Spleen (tissue), 11 donors: ENCODE data around the gene MAP1LC3A. TPM values are rescaled to one million over a fixed set of nuclear protein-coding genes. Genes with fewer than 3 reads are reported as not detected.

Experiments used
- DNase-seq: peaks from one replicate; pipeline ENCODE4 v3.0.0-alpha.2; 2020
- H3K27ac ChIP-seq, 8 donors: fragments of 200-600 bp; sonication (generic) in 7 of 8; 1 replicate in 4 of 8; 2 replicates in 4 of 8; pipeline versions ENCODE4 v1.5.0 to v1.8.0; 2016 to 2021; ENCODE audit warnings: inconsistent platforms in 4 of 8, mild to moderate bottlenecking in 4 of 8, moderate library complexity in 1 of 8
- H3K27me3 ChIP-seq, 7 donors: fragments of 200-600 bp; sonication (generic) in 6 of 7; replicated peaks in 1 of 7; 1 replicate in 4 of 7; 2 replicates in 3 of 7; pipeline versions ENCODE4 v1.5.0 to v1.8.0; 2016 to 2021; ENCODE audit warnings: inconsistent platforms in 3 of 7, mild to moderate bottlenecking in 1 of 7
- H3K36me3 ChIP-seq, 6 donors: fragments of 200-600 bp; sonication (generic) in 5 of 6; 1 replicate in 4 of 6; 2 replicates in 2 of 6; pipeline versions ENCODE4 v1.5.0 to v1.8.0; 2016 to 2021; ENCODE audit warnings: inconsistent platforms in 2 of 6
- H3K4me1 ChIP-seq, 6 donors: fragments of 200-600 bp; sonication (generic) in 5 of 6; 1 replicate in 3 of 6; 2 replicates in 3 of 6; pipeline versions ENCODE4 v1.5.0 to v1.8.0; 2016 to 2021; ENCODE audit warnings: inconsistent platforms in 3 of 6
- H3K4me3 ChIP-seq, 8 donors: fragments of 200-600 bp; sonication (generic) in 7 of 8; 1 replicate in 4 of 8; 2 replicates in 4 of 8; pipeline versions ENCODE4 v1.5.0 to v1.8.0; 2016 to 2021; ENCODE audit warnings: inconsistent platforms in 4 of 8, mild to moderate bottlenecking in 4 of 8, moderate library complexity in 2 of 8
- H3K9me3 ChIP-seq, 8 donors: fragments of 200-600 bp; sonication (generic) in 7 of 8; 1 replicate in 4 of 8; 2 replicates in 4 of 8; pipeline versions ENCODE4 v1.5.0 to v1.8.0; 2016 to 2021; ENCODE audit warnings: inconsistent platforms in 4 of 8
- CTCF ChIP-seq, 11 experiments: fragments of 200-600 bp in 7 of 11; fragments of 450-650 bp in 4 of 11; sonication (generic) in 4 of 11; IDR thresholded peaks in 8 of 11; conservative IDR thresholded peaks in 3 of 11; 1 replicate in 7 of 11; 2 replicates in 4 of 11; pipeline versions ENCODE4 v1.4.0 to v1.8.0; 2016 to 2021; ENCODE audit warnings: antibody characterized with exemption in 11 of 11, inconsistent platforms in 4 of 11, mild to moderate bottlenecking in 1 of 11
- POLR2A ChIP-seq, 3 donors: fragments of 450-650 bp; IDR thresholded peaks; one replicate each; pipeline ENCODE4 v1.5.1; 2017; ENCODE audit warnings: antibody characterized with exemption in 3 of 3, mild to moderate bottlenecking in 1 of 3
- POLR2AphosphoS5 ChIP-seq, 3 donors: sonication (generic); formaldehyde crosslinking; IDR thresholded peaks; one replicate each; pipeline ENCODE4 v1.5.1; 2017; ENCODE audit warnings: antibody characterized with exemption in 3 of 3
- WGBS, 5 donors: extraction: QIAGEN DNeasy Blood & Tissue Kit in 3 of 5; methylation state at CpG; one replicate each; pipeline versions ENCODE4 v1.1.5 to v1.1.7; 2013 to 2018; 5-methylcytosine and 5-hydroxymethylcytosine counted together
- intact Hi-C: fragments of 100-400 bp; cut with DNase I; formaldehyde crosslinking; loops from one replicate; pipeline ENCODE4 v1.15.0; 2023; ENCODE audit warnings: low total_unique reads
- polyA plus RNA-seq, 3 donors: library from polyadenylated mRNA; stranded (reverse); fragments of 200-250 nt; gene quantifications; one replicate each; pipeline ENCODE4 v1.2.1, GENCODE V29; 2013
- total RNA-seq, 7 donors: library from RNA; depleted of rRNA in 3 of 7; stranded (reverse); fragments of >200 nt in 3 of 7; fragmentation: NEBNext Ultra II Directional in 4 of 7; extraction: Animal tissue kit (Norgen Biotek cat#: 25700) in 4 of 7; gene quantifications; one replicate each; pipeline versions ENCODE4 v1.1.0 to v1.2.1, GENCODE V29; 2016 to 2021
- donor health status: healthy with polysubstance abuse.
- donor health status: DM: no; HTN: no; CAD: no; lungs with moderate emphysema.
- donor health status: DM: no; HTN: no; CAD: no.
- donor health status: Bipolar disorder and iron deficiency.
- donor health status: healthy.
- donor health status: DM: no; HTN: no; CAD: no.
- donor health status: DM: yes; HTN: yes; CAD: no.

Gene MAP1LC3A
- total and polyA plus RNA-seq, 10 donors: 13.0 to 56.7 (median 30.1) TPM

DNA sequence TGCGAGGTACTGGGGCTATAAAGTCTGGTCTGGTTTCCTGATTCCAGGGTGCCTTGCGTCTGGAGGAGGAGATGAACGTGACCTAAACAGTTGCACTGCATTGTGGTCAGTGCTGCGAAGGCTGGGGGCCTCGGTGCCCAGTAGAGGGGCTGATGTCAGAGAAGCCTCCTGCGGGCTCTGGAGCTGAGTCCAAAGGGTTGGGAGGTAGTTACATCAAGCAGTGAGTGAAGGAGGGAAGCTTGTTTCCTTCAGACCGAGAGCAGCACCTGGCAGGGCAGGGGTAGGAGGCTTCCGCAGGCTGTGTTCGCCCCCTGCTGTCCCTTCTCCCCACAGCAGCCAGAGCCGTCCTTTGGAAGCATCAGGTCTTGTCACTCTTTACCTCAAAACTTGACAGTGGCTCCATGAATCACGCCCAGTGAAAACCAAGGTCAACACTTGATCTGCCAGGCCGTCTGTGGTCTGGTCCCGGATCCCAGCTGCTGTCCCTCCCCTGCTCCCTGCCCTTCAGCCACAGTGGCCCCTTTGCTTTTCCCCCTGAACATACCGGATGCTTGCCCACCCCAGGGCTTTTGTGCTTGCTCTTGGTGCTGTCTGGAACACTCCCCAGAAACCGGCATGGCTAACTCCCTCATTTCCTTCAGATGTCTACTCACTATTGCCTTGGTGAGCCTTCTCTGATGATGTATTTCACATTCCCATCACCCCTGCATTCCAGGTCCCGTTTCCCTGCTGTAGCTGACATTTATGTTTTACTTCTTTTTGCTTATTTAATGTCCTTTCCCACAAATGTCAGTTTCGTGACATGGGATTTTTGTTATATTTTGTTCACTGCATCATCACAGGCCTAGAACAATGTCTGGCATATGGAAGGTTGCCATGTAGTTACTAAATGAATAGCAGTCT lies 35.3 kb upstream of the MAP1LC3A start:
- TF ChIP-seq POLR2AphosphoS5 (IDR thresholded peaks at IDR 0.05): peak in 1 of 3 donors; percentile 30
- no peak for TF ChIP-seq POLR2A (IDR thresholded peaks at IDR 0.05)
- TF ChIP-seq CTCF (IDR thresholded peaks at IDR 0.05 in 8 of 11, conservative IDR thresholded peaks at IDR 0.05 in 3 of 11): peak in 8 of 11 experiments; percentile 41 to 57 (median 48)
- DNase-seq: no peak
- Histone ChIP-seq H3K27ac (peak overlapping the region in 3 of 8 donors; percentile 15 to 43 (median 34)), H3K27me3 (no peaks in the 10 kb centered on the region), H3K36me3 (peaks cover 0 to 89% (median 25%) of the 10 kb centered on the region in 6 donors), H3K9me3 (no peaks in the 10 kb centered on the region), H3K4me3 (no peak overlapping the region), H3K4me1 (peaks cover 16 to 84% (median 54%) of the 10 kb centered on the region in 6 donors)
- WGBS, 5 donors: 56 to 66% (median 64%) methylated on average over 15 to 17 of the region's 17 CpGs
- intact Hi-C loops: loop anchor here (5.0 kb wide), 1 partner anchor 211 kb away; no protein-coding TSS in a partner anchor

DNA sequence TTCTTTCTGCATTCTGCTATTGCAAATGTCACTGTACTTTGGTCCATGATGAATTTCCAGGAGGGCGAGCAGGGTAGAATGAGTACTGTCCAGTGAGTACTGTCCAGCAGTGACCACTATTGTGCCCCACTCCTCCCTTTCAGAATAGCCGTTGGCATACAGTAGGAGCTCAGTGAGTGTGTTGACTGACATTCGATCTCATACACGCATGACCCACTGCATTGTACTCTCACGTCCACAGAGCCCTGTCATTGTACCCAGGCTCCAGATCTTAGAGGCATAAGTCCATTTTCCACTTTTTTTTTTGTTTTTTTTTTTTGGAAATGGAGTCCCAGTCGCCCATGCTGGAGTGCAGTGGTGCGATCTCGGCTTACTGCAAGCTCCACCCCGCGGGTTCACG lies 34.1 kb upstream of the MAP1LC3A start:
- H3K36me3 ChIP-seq: peaks cover 0 to 95% (median 35%) of the 10 kb centered on the region in 6 donors
- no peaks in the 10 kb centered on the region for H3K9me3 ChIP-seq
- TF ChIP-seq CTCF (IDR thresholded peaks at IDR 0.05 in 8 of 11, conservative IDR thresholded peaks at IDR 0.05 in 3 of 11) (no peak), POLR2A (IDR thresholded peaks at IDR 0.05) (no peak), POLR2AphosphoS5 (IDR thresholded peaks at IDR 0.05) (no peak)
- H3K4me1 ChIP-seq: peaks cover 11 to 72% (median 45%) of the 10 kb centered on the region in 6 donors
- H3K4me3 ChIP-seq: no peak overlapping the region
- no peak for DNase-seq
- WGBS, 5 donors: 93 to 97% (median 96%) methylated on average over 11 of the region's 11 CpGs
- no peaks in the 10 kb centered on the region for H3K27me3 ChIP-seq
- no peak overlapping the region for H3K27ac ChIP-seq
- intact Hi-C loops: loop anchor here (5.0 kb wide), 1 partner anchor 212 kb away; no protein-coding TSS in a partner anchor

GRCh38 chr20:34525342-34525708 lies 33.2 kb upstream of the MAP1LC3A start:
- Histone ChIP-seq H3K4me1 (peaks cover 11 to 64% (median 39%) of the 10 kb centered on the region in 6 donors), H3K9me3 (no peaks in the 10 kb centered on the region), H3K36me3 (peaks cover 0 to 95% (median 43%) of the 10 kb centered on the region in 6 donors), H3K27ac (peak overlapping the region in 5 of 8 donors; percentile 7 to 66 (median 30)), H3K27me3 (no peaks in the 10 kb centered on the region), H3K4me3 (no peak overlapping the region)
- intact Hi-C loops: no loop called here
- no peak for TF ChIP-seq CTCF (IDR thresholded peaks at IDR 0.05 in 8 of 11, conservative IDR thresholded peaks at IDR 0.05 in 3 of 11)
- DNase-seq: no peak
- 87 to 96% (median 93%) methylated on average over 7 of the region's 7 CpGs for WGBS, 5 donors
